DND-41 (cell line): ENCODE data around the gene ANP32D.
"Not testable (repeated sequence)": the region's sequence is repeated elsewhere in the genome, so short reads cannot be mapped to it uniquely, and the experiment has no call there.

ENCODE experiments used
- ATAC-seq: fragments of 200-7000 bp; cut with Tn5 transposase; 3 replicates; pipeline ENCODE4 v1.9.1; 2021; ENCODE audit warnings: low read depth; ENCODE audit not compliant: insufficient read depth
- DNase-seq: peaks from one replicate; pipeline ENCODE4 v3.0.0-alpha.2; 2020
- H2AFZ ChIP-seq: 2 replicates; pipeline ENCODE4 v1.6.0; 2012; ENCODE audit warnings: low read depth, low read length
- H3K27ac ChIP-seq: 2 replicates; pipeline ENCODE4 v1.5.1; 2012; ENCODE audit warnings: low read length, inconsistent platforms
- H3K27me3 ChIP-seq: fragments of 200-600 bp; sonication (generic); 2 replicates; pipeline ENCODE4 v1.6.0; 2012; ENCODE audit warnings: low read length, mild to moderate bottlenecking, inconsistent platforms; ENCODE audit not compliant: insufficient read depth, poor library complexity
- H3K36me3 ChIP-seq: 2 replicates; pipeline ENCODE4 v1.5.1; 2012; ENCODE audit warnings: low read length, inconsistent platforms; ENCODE audit not compliant: insufficient read depth
- H3K4me1 ChIP-seq: 2 replicates; pipeline ENCODE4 v1.5.1; 2012; ENCODE audit warnings: mild to moderate bottlenecking, low read length; ENCODE audit not compliant: insufficient read depth
- H3K4me2 ChIP-seq: 2 replicates; pipeline ENCODE4 v1.6.0; 2012; ENCODE audit warnings: mild to moderate bottlenecking, moderate library complexity, low read length, inconsistent platforms; ENCODE audit not compliant: insufficient read depth
- H3K4me3 ChIP-seq, 2 experiments: fragments of 200-600 bp in 1 of 2; shearing (Covaris generic) in 1 of 2; 2 replicates each; pipeline ENCODE4 v1.5.1; 2012 to 2016; ENCODE audit warnings: inconsistent platforms in 2 of 2, low read length in 2 of 2, mild to moderate bottlenecking in 2 of 2, low read depth in 1 of 2, moderate library complexity in 1 of 2
- H3K79me2 ChIP-seq: 2 replicates; pipeline ENCODE4 v1.6.0; 2012; ENCODE audit warnings: low read length, inconsistent platforms; ENCODE audit not compliant: insufficient read depth
- H3K9ac ChIP-seq: 2 replicates; pipeline ENCODE4 v1.6.0; 2012; ENCODE audit warnings: low read depth, mild to moderate bottlenecking, inconsistent platforms, low read length, moderate library complexity
- H3K9me3 ChIP-seq: 2 replicates; pipeline ENCODE4 v1.5.1; 2012; ENCODE audit warnings: low read length, moderate library complexity, mild to moderate bottlenecking, inconsistent platforms; ENCODE audit not compliant: insufficient read depth, severe bottlenecking
- H4K20me1 ChIP-seq: 2 replicates; pipeline ENCODE4 v1.6.0; 2012; ENCODE audit warnings: low read length; ENCODE audit not compliant: insufficient read depth
- CTCF ChIP-seq: IDR thresholded peaks from 2 replicates; pipeline ENCODE4 v1.5.1; 2012; ENCODE audit warnings: borderline replicate concordance, low read length, moderate library complexity, mild to moderate bottlenecking; ENCODE audit not compliant: poor library complexity, severe bottlenecking; ENCODE audit errors: extremely low read depth
- EZH2 ChIP-seq: IDR thresholded peaks from 3 replicates; pipeline ENCODE4 v1.6.1; 2012; ENCODE audit warnings: borderline replicate concordance, low read depth, mild to moderate bottlenecking, moderate library complexity, low read length, inconsistent platforms; ENCODE audit not compliant: severe bottlenecking

The ANP32D gene

DNA sequence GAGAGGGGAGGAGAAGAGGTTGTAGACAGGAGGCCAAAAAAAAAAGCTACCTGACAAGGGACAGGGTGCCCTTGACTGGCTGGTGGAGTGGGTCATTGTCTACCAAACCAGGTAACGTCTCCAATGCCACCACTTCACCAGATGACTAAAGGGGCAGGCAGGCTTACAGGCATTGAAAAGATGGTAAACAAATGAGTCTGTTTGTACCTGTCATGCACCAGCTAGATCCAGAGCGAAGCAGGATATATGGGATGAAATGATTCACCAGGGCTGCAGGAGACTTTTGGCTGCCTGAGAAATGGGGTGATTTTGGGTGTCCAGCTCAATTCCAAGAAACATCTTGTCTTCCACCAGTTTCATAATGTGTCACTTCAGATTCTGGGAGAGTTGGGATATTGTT lies 13.9 kb downstream of the ANP32D start:
- H3K36me3 ChIP-seq, result no peaks in the 10 kb centered on the region
- no peak overlapping the region for H3K4me2 ChIP-seq
- H3K27me3 ChIP-seq, result no peaks in the 10 kb centered on the region
- H3K9ac ChIP-seq, result no peak overlapping the region
- no peaks in the 10 kb centered on the region for H3K9me3 ChIP-seq
- no peaks in the 10 kb centered on the region for H3K4me1 ChIP-seq
- no peaks in the 10 kb centered on the region for H4K20me1 ChIP-seq
- no peak overlapping the region for H2AFZ ChIP-seq
- no peak overlapping the region for H3K4me3 ChIP-seq
- no peak for DNase-seq
- no peaks in the 10 kb centered on the region for H3K79me2 ChIP-seq
- H3K27ac ChIP-seq, result no peak overlapping the region
- no peak for ATAC-seq
- no peak for TF ChIP-seq CTCF
- TF ChIP-seq EZH2, result no peak

- no peaks in the 10 kb centered on the region for H3K9me3 ChIP-seq
- TF ChIP-seq EZH2 (no peak), CTCF (no peak)
- no peaks in the 10 kb centered on the region for H3K27me3 ChIP-seq
- H3K79me2 ChIP-seq, result no peaks in the 10 kb centered on the region
- no peak for ATAC-seq
- H3K9ac ChIP-seq, result no peak overlapping the region
- no peak overlapping the region for H3K27ac ChIP-seq
- no peaks in the 10 kb centered on the region for H3K36me3 ChIP-seq
- no peaks in the 10 kb centered on the region for H4K20me1 ChIP-seq
- H3K4me1 ChIP-seq, result no peaks in the 10 kb centered on the region
- no peak overlapping the region for H3K4me2 ChIP-seq
- no peak overlapping the region for H3K4me3 ChIP-seq
- H2AFZ ChIP-seq, result no peak overlapping the region
- DNase-seq, result no peak
Observed at GRCh38 chr12:48486679-48487078, 14.3 kb downstream of the ANP32D start.

DNA sequence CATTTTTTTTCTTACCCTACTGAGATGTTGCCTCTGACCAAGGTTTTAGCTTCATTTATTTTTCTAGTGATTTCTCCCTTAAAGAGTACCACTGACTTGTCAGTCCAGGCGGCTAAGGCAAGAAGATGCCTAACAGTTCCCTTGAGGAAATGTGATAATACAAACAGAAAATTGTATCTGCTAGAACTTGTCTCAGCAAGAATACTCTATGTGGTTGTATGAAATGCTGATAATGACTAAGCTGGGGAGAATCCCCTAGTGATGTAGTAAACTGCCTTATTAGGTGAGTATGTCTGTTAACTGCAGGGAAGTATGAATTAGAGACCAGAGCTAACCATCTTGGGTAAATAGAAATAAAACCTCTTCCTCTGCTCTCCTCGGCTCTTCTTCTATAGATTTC lies 16.7 kb downstream of the ANP32D start:
- DNase-seq (no peak), ATAC-seq (no peak)
- no peak overlapping the region for H3K4me3 ChIP-seq
- H3K4me1 ChIP-seq, result no peaks in the 10 kb centered on the region
- H3K9me3 ChIP-seq, result no peaks in the 10 kb centered on the region
- no peaks in the 10 kb centered on the region for H3K36me3 ChIP-seq
- no peaks in the 10 kb centered on the region for H3K27me3 ChIP-seq
- H3K27ac ChIP-seq, result no peak overlapping the region
- no peak overlapping the region for H2AFZ ChIP-seq
- TF ChIP-seq EZH2 (no peak), CTCF (no peak)
- no peaks in the 10 kb centered on the region for H4K20me1 ChIP-seq
- H3K9ac ChIP-seq, result no peak overlapping the region
- H3K79me2 ChIP-seq, result no peaks in the 10 kb centered on the region
- no peak overlapping the region for H3K4me2 ChIP-seq

DNA sequence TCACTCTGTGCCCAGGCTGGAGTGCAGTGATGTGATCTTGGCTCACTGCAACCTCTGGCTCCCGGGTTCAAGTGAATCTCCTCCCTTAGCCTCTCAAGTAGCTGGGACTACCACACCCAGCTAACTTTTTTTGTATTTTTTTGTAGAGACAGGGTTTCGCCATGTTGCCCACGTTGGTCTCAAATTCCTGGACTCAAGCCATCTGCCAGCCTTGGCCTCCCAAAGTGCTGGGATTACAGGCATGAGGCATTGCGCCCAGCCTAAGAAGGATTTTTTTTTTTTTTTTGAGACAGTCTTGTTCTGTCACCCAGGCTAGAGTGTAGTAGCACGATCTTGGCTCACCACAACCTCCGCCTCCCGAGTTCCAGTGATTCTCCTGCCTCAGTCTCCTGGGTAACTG lies 17.1 kb downstream of the ANP32D start:
- not testable (repeated sequence) for H3K4me3 ChIP-seq, H3K4me1 ChIP-seq, H2AFZ ChIP-seq, H3K27ac ChIP-seq, H3K4me2 ChIP-seq, H4K20me1 ChIP-seq, H3K9me3 ChIP-seq, H3K9ac ChIP-seq, H3K27me3 ChIP-seq, DNase-seq, H3K79me2 ChIP-seq, H3K36me3 ChIP-seq, ATAC-seq

GRCh38 chr12:48500281-48500680 lies 27.9 kb downstream of the ANP32D start:
- not testable (repeated sequence) for H3K9me3 ChIP-seq, DNase-seq, H4K20me1 ChIP-seq, ATAC-seq, H3K4me2 ChIP-seq, H3K27ac ChIP-seq, H3K4me3 ChIP-seq, H3K79me2 ChIP-seq, H3K4me1 ChIP-seq, H3K27me3 ChIP-seq, H2AFZ ChIP-seq, H3K9ac ChIP-seq, H3K36me3 ChIP-seq

DNA sequence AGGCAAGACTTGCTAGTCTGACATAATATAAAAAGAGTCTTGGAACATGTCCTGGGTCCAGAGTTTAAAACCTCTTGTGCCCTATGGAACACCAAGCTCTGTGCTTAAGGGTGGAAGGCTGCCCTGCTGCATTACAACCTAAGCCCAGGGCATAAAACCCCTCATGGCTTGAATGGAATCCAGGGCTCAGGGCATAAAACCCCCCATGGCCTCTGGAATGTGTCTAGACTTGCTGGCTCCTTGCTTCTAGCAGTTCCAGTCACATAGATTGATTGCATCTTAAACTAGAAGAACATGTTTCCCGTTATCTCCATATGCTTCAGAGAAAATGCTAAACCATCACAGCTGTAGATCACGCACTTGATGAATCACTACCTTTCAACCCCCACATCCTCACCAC lies 34.5 kb downstream of the ANP32D start:
- H3K27ac ChIP-seq, ATAC-seq, H3K9ac ChIP-seq, H3K79me2 ChIP-seq, H3K9me3 ChIP-seq, H3K4me2 ChIP-seq, DNase-seq, H3K4me1 ChIP-seq, H3K27me3 ChIP-seq, H4K20me1 ChIP-seq, H3K36me3 ChIP-seq, H2AFZ ChIP-seq, H3K4me3 ChIP-seq: not testable (repeated sequence)
